ENCODE results near the gene ARID3A. TPM values are rescaled to one million over a fixed set of nuclear protein-coding genes. Genes with fewer than 3 reads are reported as not detected.
"Not testable (repeated sequence)": the region's sequence is repeated elsewhere in the genome, so short reads cannot be mapped to it uniquely, and the experiment has no call there.

Gene ARID3A
- 1 to 10 TPM; 2.1 to 8.1 (median 5.2) TPM for total RNA-seq
- 1 to 10 TPM; 1.1 to 1.6 TPM for polyA plus RNA-seq
- long read RNA-seq, donor 1, partial matches to known transcripts = 0 of 9 reads
- long read RNA-seq, donor 1, other reads (novel, unspliced or antisense) = 8 of 9 reads
- long read RNA-seq, donor 2, partial matches to known transcripts = 16 of 16 reads
- long read RNA-seq, donor 2, other reads (novel, unspliced or antisense) = 0 of 16 reads
- long read RNA-seq, donor 3, partial matches to known transcripts = 2 of 5 reads
- long read RNA-seq, donor 3, other reads (novel, unspliced or antisense) = 3 of 5 reads

- WGBS, 3 donors = 0 to 1% (median 1%) methylated on average over 37 to 97 of the region's 97 CpGs
- H3K4me1 ChIP-seq (ENCODE audit: insufficient read depth) = peaks cover 5% of the 10 kb centered on the region
- DNase-seq = peak; percentile 73 to 86 (median 83)
- peak within 1 kb of the TSS; percentile 93 for H3K4me3 ChIP-seq
- peak within 1 kb of the TSS in 1 of 2 donors; percentile 26 for H3K27ac ChIP-seq
- H3K36me3 ChIP-seq = no peaks in the 10 kb centered on the region
- no peaks in the 10 kb centered on the region for H3K9me3 ChIP-seq
- TF ChIP-seq POLR2A (IDR thresholded peaks at IDR 0.05) = no peak
- no peak for TF ChIP-seq CTCF (IDR thresholded peaks at IDR 0.05)
- intact Hi-C loops (cut with DNase I) = loop anchor here in 3 of 4 donors (2.0 to 10.0 kb wide), 3 partner anchors 59 to 309 kb away; partner anchors contain the start of genes CBARP (in 1 of the 3), GPX4 (in 1 of the 3) and WDR18 (in 1 of the 3)
- no peaks in the 10 kb centered on the region for H3K27me3 ChIP-seq
These were observed at the start of gene ARID3A for GRCh38 chr19:925526-926322. Gene ARID3A (plus strand): TSS chr19:926035. CDS start chr19:929529, 3,494 bp downstream.

GRCh38 chr19:876089-876488 lies 49.7 kb upstream of the ARID3A start:
- WGBS, 3 donors = 62 to 72% (median 68%) methylated on average over 18 of the region's 18 CpGs
- intact Hi-C loops (cut with DNase I) = no loop called here
- TF ChIP-seq EP300 (IDR thresholded peaks at IDR 0.05) = no peak
- TF ChIP-seq CTCF (IDR thresholded peaks at IDR 0.05) = no peak
- TF ChIP-seq POLR2A (IDR thresholded peaks at IDR 0.05) = no peak

GRCh38 chr19:876780-877314 lies 49.0 kb upstream of the ARID3A start:
- no peaks in the 10 kb centered on the region for H3K9me3 ChIP-seq
- intact Hi-C loops (cut with DNase I) = no loop called here

More at GRCh38 chr19:876089-876488, 49.7 kb upstream of the ARID3A start:
- no peaks in the 10 kb centered on the region for H3K9me3 ChIP-seq
- H3K4me1 ChIP-seq (ENCODE audit: insufficient read depth) = peaks cover 8% of the 10 kb centered on the region
- no peak for DNase-seq
- no peak overlapping the region for H3K4me3 ChIP-seq
- H3K36me3 ChIP-seq = no peaks in the 10 kb centered on the region
- H3K27me3 ChIP-seq = no peaks in the 10 kb centered on the region
- no peak overlapping the region for H3K27ac ChIP-seq

GRCh38 chr19:877992-878660 lies 47.7 kb upstream of the ARID3A start:
- H3K9me3 ChIP-seq; H3K27ac ChIP-seq; H3K36me3 ChIP-seq; H3K4me3 ChIP-seq; intact Hi-C loops (cut with DNase I); DNase-seq; H3K27me3 ChIP-seq; H3K4me1 ChIP-seq (ENCODE audit: insufficient read depth): not testable (repeated sequence)
- WGBS, 3 donors = 83 to 88% (median 86%) methylated on average over 8 to 23 of the region's 23 CpGs

More at GRCh38 chr19:876780-877314, 49.0 kb upstream of the ARID3A start:
- no peak for TF ChIP-seq CTCF (IDR thresholded peaks at IDR 0.05)
- no peak for TF ChIP-seq EP300 (IDR thresholded peaks at IDR 0.05)
- TF ChIP-seq POLR2A (IDR thresholded peaks at IDR 0.05) = no peak
- H3K4me3 ChIP-seq = no peak overlapping the region
- peaks cover 8% of the 10 kb centered on the region for H3K4me1 ChIP-seq (ENCODE audit: insufficient read depth)
- no peaks in the 10 kb centered on the region for H3K36me3 ChIP-seq
- WGBS, 3 donors = 89 to 92% (median 89%) methylated on average over 24 to 29 of the region's 29 CpGs
- H3K27ac ChIP-seq = no peak overlapping the region
- no peak for DNase-seq
- no peaks in the 10 kb centered on the region for H3K27me3 ChIP-seq

GRCh38 chr19:878751-879561 lies 46.9 kb upstream of the ARID3A start:
- 78 to 86% (median 79%) methylated on average over 16 to 24 of the region's 24 CpGs for WGBS, 3 donors
- H3K4me1 ChIP-seq (ENCODE audit: insufficient read depth); intact Hi-C loops (cut with DNase I); H3K36me3 ChIP-seq; H3K27ac ChIP-seq; H3K27me3 ChIP-seq; H3K9me3 ChIP-seq; H3K4me3 ChIP-seq; DNase-seq: not testable (repeated sequence)
